GM18499 (cell line): Measurements from ENCODE around the gene PRKCE.
"Not testable (repeated sequence)": the region's sequence is repeated elsewhere in the genome, so short reads cannot be mapped to it uniquely, and the experiment has no call there.

Experiments
- ATAC-seq: cut with Tn5 transposase; IDR thresholded peaks from one replicate; pipeline ENCODE4 v1.9.1; 2021; ENCODE audit warnings: moderate number of reproducible peaks; ENCODE audit not compliant: insufficient read depth, unreplicated experiment

The PRKCE gene

DNA sequence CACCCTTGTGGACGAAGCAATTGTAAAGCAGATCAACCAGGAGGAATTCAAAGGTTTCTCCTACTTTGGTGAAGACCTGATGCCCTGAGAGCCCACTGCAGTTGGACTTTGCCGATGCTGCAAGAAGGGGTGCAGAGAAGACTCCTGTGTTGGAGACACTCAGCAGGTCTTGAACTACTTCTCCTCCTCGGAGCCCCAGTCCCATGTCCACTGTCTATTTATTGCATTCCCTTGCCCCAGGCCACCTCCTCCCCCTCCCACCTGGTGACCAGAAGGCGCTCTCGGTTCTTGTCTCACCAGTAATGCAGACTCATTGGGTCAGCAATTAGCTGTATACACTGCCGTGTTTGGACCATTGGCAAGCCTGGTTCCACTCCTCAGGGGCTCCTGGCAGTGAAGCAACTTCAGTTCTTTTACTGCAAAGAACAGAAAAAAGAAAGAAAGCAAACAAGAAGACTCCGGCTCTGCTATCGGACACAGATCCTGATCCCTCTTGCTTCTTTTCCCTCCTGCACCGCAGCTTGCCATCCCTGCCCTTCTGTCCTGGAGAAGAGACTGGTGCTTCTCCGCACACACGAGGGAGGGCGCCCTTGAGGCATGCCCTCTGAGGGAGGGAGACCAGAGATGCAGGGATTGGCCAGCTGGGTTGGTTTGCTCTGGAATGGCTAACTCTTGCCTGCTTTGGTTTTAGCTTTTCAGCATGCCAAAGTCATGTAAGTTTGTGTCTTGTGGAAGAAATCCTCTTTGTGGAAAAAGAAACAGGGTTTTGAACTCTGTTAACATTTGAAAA is 533.5 kb downstream of the PRKCE start:
- no peak for ATAC-seq

- peak; percentile 85 for ATAC-seq
Observed at GRCh38 chr2:46187112-46187618, 535.7 kb downstream of the PRKCE start.

DNA sequence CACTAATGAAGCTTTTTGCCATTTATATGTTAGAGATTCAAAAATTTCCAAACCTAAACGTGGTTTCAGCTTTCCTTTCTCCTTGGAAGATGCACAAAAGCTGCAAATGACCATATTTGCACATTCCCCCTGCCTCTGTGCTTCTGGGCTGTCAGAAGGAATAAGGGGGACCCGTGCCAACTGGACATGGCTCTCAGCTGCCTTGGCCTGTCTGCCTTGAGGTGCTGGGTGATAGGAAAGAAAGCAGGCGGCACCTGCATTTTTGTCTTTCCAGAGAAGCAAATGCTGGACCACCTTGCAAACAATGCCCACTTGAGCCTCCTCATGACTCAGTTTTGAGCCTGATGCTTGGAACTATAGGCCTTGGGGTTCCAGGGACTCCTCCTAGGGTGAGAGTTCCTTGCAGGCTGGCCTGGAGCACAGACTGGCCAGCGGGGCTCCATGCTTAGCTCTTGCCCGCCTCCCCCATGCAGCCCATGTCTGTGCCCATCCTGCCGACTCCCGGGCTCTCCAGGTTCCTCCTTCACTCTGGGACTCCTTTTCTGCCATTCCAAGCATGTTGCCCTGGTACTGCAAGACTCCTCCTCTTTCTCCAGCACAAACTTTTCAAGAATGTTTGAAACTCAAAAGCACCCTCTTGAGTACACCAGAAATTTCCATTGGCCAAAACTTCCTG is 536.7 kb downstream of the PRKCE start:
- no peak for ATAC-seq

- no peak for ATAC-seq
Observed at GRCh38 chr2:46193356-46193755, 541.9 kb downstream of the PRKCE start.

DNA sequence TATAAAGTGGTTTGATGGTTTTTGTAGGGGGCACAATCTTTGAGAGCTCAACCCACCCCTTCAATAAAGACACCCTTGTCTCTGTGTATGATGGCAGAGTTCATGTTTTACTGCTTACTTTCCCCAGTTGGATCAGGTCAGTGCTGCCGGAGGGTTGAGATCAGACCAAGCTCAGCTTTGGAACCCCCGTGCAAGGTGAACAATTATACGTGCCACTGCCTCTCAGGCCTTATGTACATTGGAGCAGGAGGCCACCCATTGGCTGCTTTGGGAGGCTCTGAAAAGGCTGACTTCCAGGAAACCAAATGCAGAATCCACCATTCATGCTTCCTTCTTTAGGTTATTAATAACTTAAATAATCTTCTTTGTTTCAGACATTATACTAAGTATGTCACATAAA is 542.4 kb downstream of the PRKCE start:
- no peak for ATAC-seq

DNA sequence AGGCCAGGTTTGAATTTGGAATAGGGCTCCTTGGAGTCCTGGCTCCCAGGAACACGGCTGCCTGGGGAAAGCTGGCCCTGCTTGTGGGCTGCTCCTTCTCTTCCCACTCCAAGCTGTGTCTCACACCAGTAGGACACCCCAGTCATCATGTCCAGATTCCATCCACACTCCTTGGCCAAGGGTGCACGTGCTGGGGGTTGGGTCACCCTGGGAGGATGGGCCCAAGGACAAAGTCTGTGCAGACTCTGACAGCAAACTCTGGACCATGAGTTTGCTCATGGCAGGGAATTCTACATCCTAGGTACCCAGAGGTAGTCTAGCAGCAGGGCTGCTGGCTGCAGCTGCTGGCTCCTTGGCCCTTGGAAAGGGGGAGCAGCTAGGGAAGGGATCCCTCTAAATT is 543.4 kb downstream of the PRKCE start:
- ATAC-seq: no peak

DNA sequence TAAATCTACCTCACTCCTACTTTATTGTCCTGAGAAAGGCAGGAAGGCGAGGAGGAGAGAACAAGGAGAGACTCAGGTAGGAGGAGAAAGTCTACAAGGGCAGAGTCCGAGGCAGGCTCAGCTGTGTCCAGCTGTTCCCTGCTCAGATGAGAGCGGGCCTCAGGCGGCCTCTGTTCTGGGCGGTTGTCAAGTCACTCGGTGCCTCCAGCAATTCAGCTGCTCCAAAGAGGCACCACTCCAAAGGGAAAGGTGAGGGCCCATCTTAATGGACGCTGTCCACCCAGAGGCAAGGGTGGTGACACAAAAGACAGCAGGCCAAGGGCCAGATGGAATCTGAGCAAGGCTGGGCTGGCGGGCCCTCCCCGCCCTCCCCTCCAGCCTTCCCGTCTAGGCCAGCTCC is 544.3 kb downstream of the PRKCE start:
- ATAC-seq: no peak

GRCh38 chr2:46196871-46197462 is 545.5 kb downstream of the PRKCE start:
- no peak for ATAC-seq

- no peak for ATAC-seq
Observed at GRCh38 chr2:46197672-46198071, 546.2 kb downstream of the PRKCE start.

GRCh38 chr2:46198164-46198883 is 546.8 kb downstream of the PRKCE start:
- no peak for ATAC-seq

- ATAC-seq: no peak
Observed at GRCh38 chr2:46198966-46199365, 547.5 kb downstream of the PRKCE start.

- ATAC-seq: no peak
Observed at GRCh38 chr2:46200100-46200690, 548.7 kb downstream of the PRKCE start.

DNA sequence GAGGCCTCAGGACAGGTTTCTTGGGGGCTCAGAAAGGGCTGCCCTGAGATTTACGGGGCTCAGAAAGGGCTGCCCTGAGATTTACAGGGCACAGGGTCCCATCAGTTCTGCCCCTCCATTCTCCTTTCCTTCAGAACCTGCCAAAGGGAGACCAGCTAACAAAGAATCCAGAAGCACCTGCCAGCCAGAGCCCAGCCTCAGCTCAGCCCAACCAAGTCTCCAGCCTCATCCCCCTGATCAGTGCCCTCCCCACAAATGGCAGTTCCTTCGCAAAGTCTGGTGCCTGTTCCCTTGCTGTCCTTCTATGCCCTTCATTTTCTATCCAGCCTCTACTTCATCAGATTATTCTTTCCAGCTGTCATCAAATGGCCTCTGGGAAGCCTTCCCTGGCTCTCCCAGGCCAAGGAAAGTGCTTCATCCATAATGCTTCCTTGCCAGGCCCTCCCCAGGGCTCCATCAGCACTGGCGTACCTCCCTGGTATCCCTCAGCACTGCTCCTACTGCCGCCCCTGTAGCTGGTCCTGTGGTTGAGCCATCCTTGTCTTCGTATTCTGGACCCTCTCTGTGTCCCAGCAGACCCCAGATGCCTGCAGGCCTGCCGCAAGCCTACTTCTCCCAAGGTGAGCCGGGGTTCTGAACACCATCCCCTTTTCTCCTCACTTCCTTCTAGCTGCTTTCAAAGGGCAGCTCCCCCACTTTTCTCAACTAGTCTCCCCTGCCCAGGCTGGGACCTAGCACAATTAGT is 549.6 kb downstream of the PRKCE start:
- no peak for ATAC-seq

GRCh38 chr2:46202453-46202852 is 551.0 kb downstream of the PRKCE start:
- ATAC-seq: no peak

GRCh38 chr2:46202987-46203386 is 551.5 kb downstream of the PRKCE start:
- ATAC-seq: no peak

DNA sequence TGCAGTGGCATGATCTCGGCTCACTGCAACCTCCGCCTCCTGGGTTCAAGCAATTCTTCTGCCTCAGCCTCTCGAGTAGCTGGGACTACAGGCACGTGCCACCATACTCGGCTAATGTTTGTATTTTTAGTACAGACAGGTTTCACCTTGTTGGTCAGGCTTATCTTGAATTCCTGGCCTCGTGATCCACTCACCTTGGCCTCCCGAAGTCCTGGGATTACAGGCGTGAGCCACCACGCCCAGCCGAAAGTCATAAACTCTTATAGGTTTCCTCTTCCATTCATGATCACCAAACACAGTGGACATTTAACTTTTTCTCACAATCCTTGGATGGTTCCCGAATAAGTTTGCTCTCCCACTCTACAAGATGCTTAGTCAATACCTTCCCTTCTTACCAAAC is 552.2 kb downstream of the PRKCE start:
- not testable (repeated sequence) for ATAC-seq

DNA sequence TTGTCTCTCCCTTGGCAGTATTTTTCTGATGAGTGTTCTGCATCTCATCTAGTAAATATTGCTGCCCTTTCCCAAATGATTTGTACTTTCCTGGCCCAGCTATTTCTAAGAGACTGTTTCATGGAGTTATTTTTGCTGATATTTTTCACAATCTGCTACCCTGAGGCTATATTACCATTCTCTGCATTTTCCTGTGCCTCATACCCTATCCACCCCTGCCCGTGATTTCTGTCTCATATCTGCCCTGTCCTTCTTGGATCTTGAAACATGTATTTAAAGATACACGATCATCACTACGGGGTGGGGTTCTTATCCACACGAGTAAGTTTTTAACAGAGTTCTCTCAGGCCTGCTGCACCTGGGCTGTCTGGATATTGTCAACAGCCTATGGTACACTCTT is 556.1 kb downstream of the PRKCE start:
- no peak for ATAC-seq

DNA sequence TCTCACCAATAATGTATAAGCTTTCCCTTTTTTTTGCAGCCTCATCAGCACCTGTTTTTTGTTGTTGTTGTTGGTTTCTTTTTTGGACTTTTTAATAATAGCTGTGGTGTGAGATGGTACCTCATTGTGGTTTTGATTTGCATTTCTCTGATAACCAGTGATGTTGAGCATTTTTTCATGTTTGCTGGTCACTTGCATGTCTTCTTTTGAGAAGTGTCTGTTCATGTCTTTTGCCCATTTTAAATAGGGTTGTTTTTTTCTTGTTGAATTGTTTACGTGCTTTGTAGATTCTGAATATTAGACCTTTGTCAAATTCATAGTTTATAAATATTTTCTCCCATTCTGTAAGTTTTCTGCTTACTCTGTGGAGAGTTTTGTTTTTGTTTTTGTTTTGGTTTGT is 557.3 kb downstream of the PRKCE start:
- ATAC-seq: no peak

GRCh38 chr2:46210063-46210462 is 558.6 kb downstream of the PRKCE start:
- ATAC-seq: no peak

GRCh38 chr2:46211461-46211860 is 560.0 kb downstream of the PRKCE start:
- ATAC-seq: no peak
